Measurements from ENCODE around the gene L3MBTL2.

GRCh38 chr22:41171996-41172395 is 33.1 kb upstream of the L3MBTL2 start:
- no peak for TF ChIP-seq CTCF (IDR thresholded peaks at IDR 0.05; ENCODE audit: insufficient read depth, low read length, poor library complexity, severe bottlenecking)
- TF ChIP-seq EZH2phosphoT487 (conservative IDR thresholded peaks at IDR 0.05; ENCODE audit: low read length), result no peak
